ENCODE results near the gene SNRPA. TPM values are rescaled to one million over a fixed set of nuclear protein-coding genes. Genes with fewer than 3 reads are reported as not detected.

Gene SNRPA
- total and polyA plus RNA-seq, 2 of the 13 experiments (the other 11 are each of a cell fraction or from before 2014, with no cell fraction given), result 59.6 to 162 TPM

GRCh38 chr19:40718774-40719391 is 32.1 kb upstream of the SNRPA start (continued):
- TF ChIP-seq ZNF607 (CRISPR knock-in tag; IDR thresholded peaks at IDR 0.05; ENCODE audit: borderline replicate concordance) (peak; percentile 19; the same call in 1 of the 2 replicates), ZNF253 (CRISPR knock-in tag; IDR thresholded peaks at IDR 0.05; ENCODE audit: borderline replicate concordance) (no peak), ZMYM4 (CRISPR knock-in tag; IDR thresholded peaks at IDR 0.05) (peak; percentile 48), TBP (CRISPR knock-in tag; IDR thresholded peaks at IDR 0.05) (no peak), HOXA3 (CRISPR knock-in tag; IDR thresholded peaks at IDR 0.05) (peak; percentile 77), PAX8 (CRISPR knock-in tag; IDR thresholded peaks at IDR 0.05; ENCODE audit: borderline replicate concordance) (0 out of 2 replicates have a peak, but pooled peaks have one; percentile 54), RNF2 (conservative IDR thresholded peaks at IDR 0.05; ENCODE audit: low read depth) (no peak), ETS1 (CRISPR knock-in tag; IDR thresholded peaks at IDR 0.05) (no peak), MED13 (CRISPR knock-in tag; IDR thresholded peaks at IDR 0.05) (no peak), MAFF (IDR thresholded peaks at IDR 0.05; ENCODE audit: low read depth, low read length) (no peak), ZNF224 (CRISPR knock-in tag; IDR thresholded peaks at IDR 0.05) (no peak), HOXA9 (CRISPR knock-in tag; IDR thresholded peaks at IDR 0.05; ENCODE audit: borderline replicate concordance) (no peak), ZNF605 (CRISPR knock-in tag; IDR thresholded peaks at IDR 0.05) (no peak), KMT2B (CRISPR knock-in tag; IDR thresholded peaks at IDR 0.05) (0 out of 2 replicates have a peak, but pooled peaks have one; percentile 23), JARID2 (CRISPR knock-in tag; IDR thresholded peaks at IDR 0.05; ENCODE audit: insufficient replicate concordance) (no peak), DRAP1 (CRISPR knock-in tag; IDR thresholded peaks at IDR 0.05) (no peak), TERF1 (CRISPR knock-in tag; IDR thresholded peaks at IDR 0.05) (no peak), MIER2 (CRISPR knock-in tag; IDR thresholded peaks at IDR 0.05) (no peak), ZKSCAN8 (CRISPR knock-in tag; IDR thresholded peaks at IDR 0.05; ENCODE audit: borderline replicate concordance) (no peak), CENPX (CRISPR knock-in tag; IDR thresholded peaks at IDR 0.05) (no peak), ZNF704 (CRISPR knock-in tag; IDR thresholded peaks at IDR 0.05; ENCODE audit: borderline replicate concordance) (no peak), ZNF33B (CRISPR knock-in tag; IDR thresholded peaks at IDR 0.05) (no peak; the same call in 1 of the 2 replicates), ETV5 (CRISPR knock-in tag; IDR thresholded peaks at IDR 0.05; ENCODE audit: borderline replicate concordance) (0 out of 2 replicates have a peak, but pooled peaks have one; percentile 13), CEBPG (CRISPR knock-in tag; IDR thresholded peaks at IDR 0.05) (no peak), ZNF619 (CRISPR knock-in tag; IDR thresholded peaks at IDR 0.05) (0 out of 2 replicates have a peak, but pooled peaks have one; percentile 24), RBFOX2 (IDR thresholded peaks at IDR 0.05; ENCODE audit: low read depth, low read length) (peak; percentile 70), ZBTB25 (CRISPR knock-in tag; IDR thresholded peaks at IDR 0.05) (peak; percentile 26; the same call in 1 of the 2 replicates)

Measured in HepG2 (cell line).